GM21786 (cell line): ENCODE data around the gene FAM199X.
A peak's percentile ranks its signal among the peaks of the same experiment; 100 is the strongest.

Experiments used
- ATAC-seq: cut with Tn5 transposase; IDR thresholded peaks from one replicate; pipeline ENCODE4 v1.9.1; 2021; ENCODE audit not compliant: unreplicated experiment

FAM199X gene

DNA sequence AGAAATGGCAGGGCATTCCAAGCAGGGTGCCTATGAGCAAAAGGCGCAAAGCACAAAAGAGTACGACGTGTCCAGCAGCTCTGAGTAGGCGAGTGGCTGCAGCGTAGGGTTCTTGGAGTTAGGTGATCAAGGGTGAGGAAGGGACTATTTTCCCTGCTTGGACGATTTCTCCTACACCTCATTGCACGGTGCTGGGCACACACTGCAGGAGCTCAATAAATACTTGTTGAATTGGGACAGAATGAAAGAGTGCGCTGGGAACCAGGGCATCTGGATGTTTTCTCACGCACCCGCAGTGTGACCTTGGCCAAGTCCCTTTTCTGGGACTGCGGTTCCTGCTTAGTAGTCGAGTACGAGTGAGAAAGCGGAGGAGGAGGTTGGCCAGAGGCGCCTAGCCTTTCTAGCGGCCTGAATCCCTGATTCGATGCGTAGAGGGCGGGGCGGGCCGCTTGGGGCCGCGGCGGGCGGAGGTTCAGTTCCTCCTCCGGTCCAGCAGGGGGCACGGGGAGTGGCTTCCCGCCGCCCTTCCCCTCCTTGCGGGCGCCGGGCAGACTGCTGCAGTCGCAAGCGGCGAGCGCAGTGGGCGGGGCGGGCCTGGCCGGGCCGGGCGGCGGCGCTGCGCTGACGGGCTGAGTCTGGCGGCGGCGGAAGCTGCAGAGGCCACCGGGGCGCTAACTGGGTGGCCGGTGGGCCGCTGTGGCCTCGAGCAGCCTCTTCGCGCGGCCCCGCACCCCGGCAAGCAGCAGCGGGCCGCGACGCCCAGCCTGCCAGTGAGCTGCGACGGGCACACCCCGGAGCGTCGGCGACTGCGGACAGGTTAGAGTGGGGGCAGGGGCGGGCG, at the start of gene FAM199X:
Gene FAM199X, plus strand, starts transcription at position 560 of the 841 bp plus-strand sequence. CDS start 333 bp downstream, outside the sequence.
- peak; percentile 94 for ATAC-seq

DNA sequence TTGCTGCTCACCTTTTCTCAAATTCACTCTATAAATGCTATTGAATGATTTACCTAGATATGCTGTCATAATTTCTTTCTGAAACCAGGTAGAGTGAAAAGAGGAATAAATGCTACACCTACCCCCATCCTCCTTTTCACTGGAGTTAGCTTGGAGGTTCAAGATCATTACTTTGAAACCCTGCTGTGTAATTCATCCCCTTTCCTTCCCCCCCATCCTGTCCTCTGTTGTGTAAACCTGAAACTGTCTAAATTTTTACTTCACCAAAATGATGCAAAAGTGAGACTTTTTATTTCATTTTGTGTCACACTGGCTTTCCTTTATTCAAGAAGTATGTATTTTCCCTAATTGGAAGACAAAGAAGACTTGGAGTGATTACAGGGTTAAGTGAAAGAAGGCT, 48.5 kb upstream of the FAM199X start:
- ATAC-seq: no peak

DNA sequence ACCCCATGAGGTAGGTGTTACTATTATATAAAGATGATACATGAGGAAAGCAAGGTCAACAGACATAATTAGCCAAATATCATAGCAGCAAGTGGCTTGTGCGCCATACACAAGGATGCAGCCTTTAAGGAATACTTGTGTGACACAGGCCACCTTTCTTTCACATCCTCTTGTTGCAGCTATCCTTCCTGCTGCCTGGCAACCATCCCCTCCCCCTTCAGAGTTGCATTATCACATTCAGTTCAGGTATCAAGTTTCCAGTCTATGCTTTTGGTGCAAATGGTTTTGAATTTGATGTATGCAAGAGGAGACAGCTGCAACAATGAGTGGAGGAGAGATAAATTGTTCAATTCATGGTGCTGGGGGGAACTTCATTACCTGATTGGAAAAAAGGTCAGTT, 47.5 kb upstream of the FAM199X start:
- no peak for ATAC-seq

DNA sequence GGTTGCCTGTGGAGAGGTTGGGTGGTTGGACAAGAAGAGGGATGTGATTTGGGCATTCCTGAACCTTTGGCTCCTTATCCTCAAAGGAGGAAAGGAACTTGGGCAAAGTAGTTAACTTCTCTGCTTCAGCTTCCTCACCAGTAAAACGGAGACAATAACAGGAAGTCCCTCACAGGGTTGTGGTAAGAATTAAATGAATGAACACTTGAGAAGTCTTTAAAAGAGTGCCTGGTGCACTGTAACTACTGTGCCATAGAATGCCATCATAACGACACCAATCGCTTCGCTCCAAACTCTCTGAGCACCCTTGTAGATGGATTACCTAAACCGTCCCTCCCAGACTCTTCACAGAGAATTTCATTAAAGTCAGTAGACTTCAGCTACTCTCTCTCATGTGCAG, 43.4 kb upstream of the FAM199X start:
- ATAC-seq: no peak

DNA sequence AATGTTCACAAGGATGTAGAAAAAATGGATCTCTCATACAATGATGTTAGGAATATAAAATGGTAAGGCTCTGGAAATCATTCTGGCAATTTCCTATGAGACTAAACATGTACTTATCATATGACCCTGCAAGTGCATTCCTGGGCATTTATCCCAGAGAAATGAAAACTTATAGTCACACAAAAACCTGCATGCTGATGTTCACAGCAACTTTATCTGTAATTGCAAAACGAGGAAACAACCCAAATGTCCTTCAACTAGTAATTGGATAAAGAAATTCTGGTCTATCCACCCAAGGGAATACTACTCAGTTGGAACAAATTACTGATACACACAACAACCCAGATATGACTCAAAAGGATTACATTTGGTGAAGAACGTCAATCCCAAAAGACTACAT, 39.4 kb upstream of the FAM199X start:
- ATAC-seq: no peak

DNA sequence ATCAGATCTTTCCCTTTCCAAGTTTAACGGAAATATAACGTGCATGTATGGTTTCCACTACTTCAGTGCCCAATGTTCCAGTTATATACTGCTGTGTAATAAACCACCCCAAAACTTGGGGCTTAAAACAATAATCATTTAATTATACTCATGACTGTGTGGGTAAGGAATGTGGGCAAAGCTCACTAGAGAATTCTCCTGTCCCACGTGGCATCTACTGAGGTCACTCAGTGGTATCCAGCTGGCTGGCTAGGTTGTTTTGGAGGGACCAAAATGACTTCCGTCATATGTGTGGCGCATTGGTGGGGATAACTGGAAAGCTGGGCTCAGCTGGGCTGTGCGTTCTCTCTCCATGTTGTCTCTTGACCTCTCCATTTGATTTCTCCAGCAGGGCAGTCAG, 35.4 kb upstream of the FAM199X start:
- no peak for ATAC-seq

DNA sequence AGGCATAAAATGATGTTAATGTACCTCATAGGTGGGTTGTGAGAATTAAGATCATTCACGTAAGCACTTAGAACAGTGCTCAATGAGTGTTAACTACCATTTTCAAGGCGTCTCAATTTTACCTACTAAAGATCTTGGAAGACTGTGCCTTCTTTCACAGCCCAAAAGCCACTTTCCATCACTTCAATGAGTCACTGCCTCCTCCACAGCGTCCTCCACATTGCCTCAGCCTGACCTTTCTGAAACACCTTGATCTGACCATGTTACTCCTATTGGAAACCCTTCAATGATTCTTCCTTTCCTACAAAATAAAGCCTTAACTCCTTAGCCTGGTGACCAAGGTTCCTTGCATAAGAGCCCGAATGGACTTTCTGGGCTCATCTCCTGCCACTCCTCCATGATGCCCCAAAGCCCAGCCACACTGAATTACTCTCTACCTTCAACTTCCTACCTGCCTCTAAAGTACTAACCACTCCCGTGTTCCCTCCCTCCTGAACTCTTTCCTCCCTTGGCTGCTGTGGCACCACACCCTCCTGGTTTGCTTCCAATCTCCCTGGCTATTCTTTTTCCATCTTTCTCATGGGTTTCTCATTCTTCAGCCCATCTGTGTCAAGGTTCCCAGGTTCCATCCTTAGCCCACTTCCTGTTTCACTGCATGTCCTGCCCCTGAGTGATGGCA, 31.5 kb upstream of the FAM199X start:
- no peak for ATAC-seq

DNA sequence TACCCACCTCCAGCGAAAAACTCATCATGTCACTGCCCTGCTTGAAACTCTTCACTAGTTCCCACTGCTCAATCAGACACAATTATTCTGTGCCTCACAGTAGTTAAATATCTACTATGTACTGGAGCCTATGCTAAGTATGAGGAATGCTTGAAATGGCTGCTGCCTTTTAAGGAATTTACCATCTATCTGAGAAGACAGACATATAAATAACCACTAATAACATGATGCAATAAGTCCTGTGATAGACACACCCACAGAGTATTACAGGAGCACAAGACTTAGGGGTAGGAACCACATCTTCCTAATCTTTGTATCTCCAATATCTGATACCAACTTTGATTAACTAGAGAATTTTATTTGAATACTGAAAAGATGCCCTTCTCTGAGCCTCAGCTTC, 30.6 kb upstream of the FAM199X start:
- ATAC-seq: no peak

DNA sequence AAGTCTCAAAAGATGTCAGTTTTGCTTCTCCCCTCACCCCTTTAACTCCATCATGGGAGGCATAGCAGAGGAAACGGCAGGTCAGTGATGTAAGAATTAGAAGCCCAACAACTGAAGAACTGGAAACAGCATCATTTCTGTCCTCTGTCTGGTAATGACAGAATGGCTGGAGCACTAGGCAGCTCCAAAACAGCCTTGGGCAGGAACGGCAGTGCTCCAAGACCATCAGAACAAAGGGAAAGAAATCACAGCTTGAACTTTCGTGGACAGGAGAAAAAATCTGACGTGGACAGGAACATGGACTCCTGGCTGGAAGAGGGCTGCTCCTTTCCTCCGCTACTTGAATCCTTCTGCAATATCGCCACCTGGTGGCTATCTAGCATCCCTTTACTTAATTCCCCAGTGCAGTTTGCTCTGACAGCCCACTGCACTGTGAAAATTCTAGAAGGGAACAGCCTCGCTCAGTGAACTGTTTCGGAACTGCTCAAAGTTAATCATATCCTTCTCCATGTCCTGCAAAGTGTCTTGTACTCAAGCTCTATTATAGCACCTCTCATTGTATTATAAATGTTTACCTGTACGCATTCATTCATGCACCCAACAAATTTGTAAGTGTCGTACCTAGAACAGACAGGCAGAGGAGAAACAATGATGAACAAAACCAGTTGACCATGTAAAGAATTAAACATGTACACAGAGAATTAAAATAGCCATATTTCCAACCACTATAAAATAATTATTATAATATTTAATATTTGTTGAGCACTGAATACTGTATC, 29.8 kb upstream of the FAM199X start:
- peak; percentile 90 for ATAC-seq

DNA sequence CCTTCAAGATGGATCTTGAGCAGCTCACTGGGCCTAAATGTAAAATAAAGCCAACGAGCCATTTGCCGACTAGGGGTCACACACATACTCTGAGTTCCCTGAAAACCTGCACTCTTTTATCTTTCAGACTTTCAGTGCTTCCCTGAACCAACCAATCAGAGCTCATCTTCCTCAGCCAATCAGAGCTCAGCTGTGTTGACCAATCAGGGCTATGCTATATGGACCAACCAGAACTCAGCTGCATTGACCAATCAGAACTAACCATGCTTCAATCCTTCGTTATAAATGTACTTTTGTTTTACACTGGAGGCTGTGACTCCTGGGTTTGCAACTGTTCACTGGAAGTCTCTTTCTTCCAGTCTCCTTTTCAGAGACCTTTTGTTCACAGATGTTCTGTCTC, 28.8 kb upstream of the FAM199X start:
- no peak for ATAC-seq

DNA sequence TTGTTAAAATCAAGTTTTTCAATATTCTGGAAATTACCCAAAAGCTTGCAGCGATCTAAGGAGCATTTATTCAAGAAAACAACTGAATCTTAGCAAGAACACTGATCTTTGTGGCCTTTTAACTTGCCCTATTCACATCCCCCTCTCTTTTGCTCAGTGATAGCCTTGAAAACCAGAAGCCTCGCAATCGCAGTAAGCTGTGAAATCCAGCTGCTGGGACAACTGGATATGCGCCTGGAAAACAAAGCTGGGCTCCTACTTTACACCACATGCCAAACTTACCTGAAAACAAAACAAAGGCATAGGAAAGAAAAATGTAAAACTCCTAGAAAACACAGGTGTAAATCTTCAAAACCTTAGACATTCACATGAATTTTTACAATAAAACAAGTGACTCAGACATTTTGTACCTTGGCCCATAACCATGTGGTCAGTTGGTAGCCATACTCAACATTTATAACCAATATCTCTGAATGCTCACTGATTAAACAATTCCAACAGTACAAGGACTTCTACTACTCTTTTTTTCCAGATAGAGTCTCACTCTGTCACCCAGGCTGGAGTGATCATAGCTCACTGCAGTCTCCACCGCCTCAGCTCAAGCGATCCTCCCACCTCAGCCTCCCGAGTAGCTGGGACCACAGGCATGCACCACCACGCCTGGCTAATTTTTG, 25.0 kb upstream of the FAM199X start:
- no peak for ATAC-seq

DNA sequence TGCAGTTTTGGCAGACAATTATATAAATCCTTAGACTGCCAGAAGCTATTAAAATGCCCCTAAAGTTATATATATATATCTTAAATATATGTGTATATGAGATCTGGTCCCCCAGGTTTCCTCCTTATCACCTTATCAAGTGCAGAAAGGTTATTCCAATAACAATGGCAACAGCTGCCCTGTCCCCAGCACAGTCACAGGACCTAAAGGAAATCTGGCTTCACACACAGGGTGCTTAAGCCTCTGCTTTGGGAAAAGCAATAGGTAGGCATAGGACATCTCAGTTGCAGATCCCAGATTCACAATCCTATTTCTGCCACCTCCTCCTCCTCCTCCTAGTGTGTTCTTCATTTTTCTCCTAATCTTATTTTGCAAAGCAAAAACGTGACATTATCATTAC, 15.2 kb upstream of the FAM199X start:
- ATAC-seq: no peak

DNA sequence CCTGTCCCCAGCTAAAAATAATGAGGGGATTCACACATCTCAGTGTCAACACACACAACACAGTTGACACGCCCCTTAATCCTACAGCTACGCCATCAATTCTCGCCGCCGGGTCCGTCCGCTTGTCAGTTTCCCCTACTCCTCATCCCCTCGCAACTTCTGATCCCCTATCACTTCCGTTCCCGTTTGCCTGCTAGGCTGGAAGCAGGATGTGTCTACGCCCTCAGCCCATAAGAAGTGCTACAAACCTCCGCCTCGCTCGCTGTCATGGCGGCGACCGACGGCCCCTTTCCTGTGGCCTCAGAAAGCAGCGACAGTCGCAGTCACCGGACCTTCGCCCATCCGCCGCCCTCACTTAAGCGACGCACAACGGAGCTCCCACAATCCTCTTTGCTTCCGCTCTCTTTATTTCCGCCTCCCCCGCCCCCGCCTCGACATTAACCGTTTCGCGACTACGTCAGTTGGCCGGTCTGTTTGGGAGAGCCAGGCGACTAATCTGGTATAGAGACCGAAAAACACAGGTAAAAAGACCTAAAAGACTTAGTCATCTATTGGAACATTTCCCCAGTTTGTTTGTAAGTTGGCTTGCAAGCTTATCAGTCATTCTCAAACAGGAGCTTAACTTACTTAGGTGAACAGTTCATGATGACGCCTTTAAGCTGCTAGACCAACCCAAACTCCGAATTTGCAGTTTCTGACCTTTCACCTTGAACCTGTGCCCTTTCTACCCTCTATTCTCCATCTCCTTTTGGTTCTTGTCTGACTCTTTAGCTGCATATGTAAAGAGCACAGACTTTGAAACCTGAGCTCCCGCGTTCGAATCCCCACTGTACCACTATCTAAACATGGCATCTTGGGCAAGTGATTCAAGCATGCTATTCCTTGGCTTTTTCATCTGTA, 9.4 kb upstream of the FAM199X start, which contains the start of gene SLC25A53:
Gene SLC25A53, minus strand, starts transcription at position 380 of the 900 bp plus-strand sequence. CDS start 51,752 bp downstream, outside the sequence.
- ATAC-seq: peak; percentile 92

DNA sequence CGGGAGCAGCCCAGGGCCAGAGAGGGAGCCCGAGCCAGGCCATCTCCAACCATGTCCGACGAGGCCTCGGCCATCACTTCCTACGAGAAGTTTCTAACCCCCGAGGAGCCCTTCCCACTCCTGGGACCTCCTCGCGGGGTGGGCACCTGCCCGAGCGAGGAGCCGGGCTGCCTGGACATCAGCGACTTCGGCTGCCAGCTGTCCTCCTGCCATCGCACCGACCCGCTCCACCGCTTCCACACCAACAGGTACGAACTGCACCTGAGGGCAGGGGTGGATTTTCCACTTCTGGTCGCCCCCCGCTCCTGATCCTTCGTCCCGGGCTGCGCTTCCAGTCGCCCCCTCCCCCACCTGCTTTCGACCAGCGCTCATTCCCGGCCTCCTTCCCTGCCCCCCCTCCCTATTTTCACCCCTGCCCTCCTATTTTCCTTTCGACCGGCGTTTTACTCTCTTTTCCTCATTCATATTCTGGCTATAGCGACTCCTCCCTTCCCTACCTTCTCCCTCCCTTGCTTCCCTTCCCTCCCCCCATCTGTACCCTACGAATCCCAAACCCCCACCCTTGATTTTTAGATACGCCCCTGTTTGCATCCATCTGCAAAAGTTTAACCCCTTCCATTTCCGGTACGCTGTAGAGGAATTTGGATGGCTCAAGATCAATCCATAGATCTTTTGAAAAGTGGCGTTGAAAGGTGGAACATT, 633 bp downstream of the FAM199X start:
- ATAC-seq: no peak

DNA sequence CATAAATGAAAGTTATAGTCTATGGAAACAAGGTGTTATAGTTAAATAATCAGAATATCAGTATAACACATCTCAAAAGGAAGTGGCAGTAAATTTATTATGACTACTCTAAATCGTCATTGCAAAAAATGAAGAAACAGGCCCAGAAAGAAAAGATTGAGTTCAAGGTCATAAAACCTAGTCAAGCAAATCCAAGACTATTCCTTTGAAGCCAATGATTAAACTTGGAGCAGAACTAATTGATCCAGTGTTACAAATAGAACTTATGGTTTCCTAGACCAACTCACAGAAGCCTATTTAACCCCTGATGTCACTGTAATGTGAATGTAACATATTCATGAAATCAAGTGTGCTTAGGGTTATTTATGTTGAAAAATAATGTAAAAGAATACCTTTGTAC, 1.9 kb downstream of the FAM199X start:
- ATAC-seq: no peak

DNA sequence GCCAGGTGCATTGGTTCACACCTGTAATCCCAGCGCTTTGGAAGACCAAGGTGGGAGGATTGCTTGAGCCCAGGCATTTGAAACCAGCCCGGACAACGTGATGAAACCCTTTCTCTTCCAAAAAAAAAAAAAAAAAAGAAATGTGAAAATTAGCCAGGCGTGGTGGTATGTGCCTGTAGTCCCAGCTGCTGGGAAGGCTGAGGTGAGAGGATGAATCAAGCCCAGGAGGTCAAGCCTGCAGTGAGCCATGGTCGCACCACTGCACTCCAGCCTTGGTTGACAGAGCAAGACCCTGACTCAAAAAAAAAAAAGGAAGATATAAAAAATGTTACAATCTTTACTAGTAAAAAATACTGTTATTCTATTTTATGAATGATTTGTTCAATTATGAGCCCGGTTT, 5.9 kb downstream of the FAM199X start:
- ATAC-seq: no peak

DNA sequence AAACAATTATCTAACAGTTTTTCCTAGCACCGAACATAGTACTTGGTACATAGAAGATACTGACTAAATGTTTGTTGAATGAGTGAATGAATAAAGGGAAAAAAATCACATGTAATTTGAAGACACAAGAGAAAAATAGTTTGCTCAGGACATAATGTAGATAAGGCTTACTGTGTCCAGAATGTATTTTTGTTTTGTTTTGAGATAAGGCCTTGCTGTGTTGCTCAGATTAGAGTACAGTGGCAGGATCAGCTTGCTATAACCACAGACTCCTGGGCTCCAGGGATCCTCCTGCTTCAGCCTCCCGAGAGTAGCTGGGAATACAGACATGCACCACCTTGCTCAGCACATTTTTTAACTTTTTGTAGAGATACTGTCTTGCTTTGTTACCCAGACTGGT, 6.5 kb downstream of the FAM199X start:
- ATAC-seq: no peak

DNA sequence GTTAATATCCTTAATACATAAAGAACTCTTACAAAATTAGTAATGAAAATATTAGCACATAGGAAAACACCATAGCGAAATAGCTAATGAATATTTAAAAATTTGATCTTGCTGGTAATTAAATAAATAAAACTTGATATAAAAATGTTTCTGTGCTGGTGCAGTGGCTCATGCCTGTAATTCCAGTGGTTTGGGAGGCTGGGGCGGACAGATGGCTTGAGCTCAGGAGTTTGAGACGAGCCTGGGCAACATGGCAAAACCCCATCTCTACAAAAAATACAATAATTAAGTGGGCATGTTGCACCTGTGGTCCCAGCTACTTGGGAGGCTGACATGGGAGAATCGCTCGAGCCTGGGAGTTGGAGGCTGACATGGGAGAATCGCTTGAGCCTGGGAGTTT, 7.6 kb downstream of the FAM199X start:
- no peak for ATAC-seq

DNA sequence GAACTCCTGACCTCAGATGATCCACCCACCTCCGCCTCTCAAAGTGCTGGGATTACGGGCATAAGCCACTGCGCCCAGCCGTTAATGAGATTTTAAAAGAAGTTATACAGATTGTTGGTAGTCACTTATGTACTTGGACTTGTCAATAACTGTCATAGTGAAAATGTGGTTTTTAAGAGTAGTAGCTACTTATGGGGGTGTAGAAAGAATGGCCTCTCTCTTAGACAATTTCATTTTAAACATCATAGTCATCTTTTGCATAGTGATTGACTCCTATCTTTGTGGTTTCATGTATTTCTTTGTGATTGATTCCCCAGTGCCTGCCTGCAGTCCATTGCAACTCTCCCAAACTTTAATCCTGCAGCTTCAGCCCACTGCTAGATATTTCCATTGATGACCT, 17.4 kb downstream of the FAM199X start:
- no peak for ATAC-seq
